Measurements from ENCODE around the gene SCNN1G. TPM values are rescaled to one million over a fixed set of nuclear protein-coding genes. Genes with fewer than 3 reads are reported as not detected.

Gene SCNN1G
- total RNA-seq, 1 experiment from 2014 or later: not detected

DNA sequence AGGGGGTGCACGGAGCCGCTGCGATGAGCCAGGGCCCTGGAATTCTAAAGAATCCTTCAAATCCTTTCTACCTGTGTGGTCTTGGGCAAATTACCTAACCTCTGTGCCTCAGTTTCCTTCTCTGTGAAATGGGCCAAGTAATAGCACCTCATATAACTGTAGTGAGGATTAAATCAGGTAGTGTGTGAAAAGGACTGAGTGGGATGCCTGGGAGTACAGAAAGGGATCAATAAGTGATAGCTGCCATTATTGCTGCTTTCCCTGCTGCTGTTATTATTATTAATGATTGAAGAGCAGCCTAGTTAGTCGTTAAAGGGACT lies 958 bp downstream of the SCNN1G start:
- no peak for DNase-seq (ENCODE audit: low read depth, low spot score)
- in situ Hi-C loops (cut with HindIII; ENCODE audit: low pct_unique_long_range_greater_than_20kb, low sequenced_read_pairs): no loop called here

GRCh38 chr16:23185656-23186055 lies 3.1 kb downstream of the SCNN1G start:
- in situ Hi-C loops (cut with HindIII; ENCODE audit: low pct_unique_long_range_greater_than_20kb, low sequenced_read_pairs): no loop called here
- no peak for DNase-seq (ENCODE audit: low read depth, low spot score)

DNA sequence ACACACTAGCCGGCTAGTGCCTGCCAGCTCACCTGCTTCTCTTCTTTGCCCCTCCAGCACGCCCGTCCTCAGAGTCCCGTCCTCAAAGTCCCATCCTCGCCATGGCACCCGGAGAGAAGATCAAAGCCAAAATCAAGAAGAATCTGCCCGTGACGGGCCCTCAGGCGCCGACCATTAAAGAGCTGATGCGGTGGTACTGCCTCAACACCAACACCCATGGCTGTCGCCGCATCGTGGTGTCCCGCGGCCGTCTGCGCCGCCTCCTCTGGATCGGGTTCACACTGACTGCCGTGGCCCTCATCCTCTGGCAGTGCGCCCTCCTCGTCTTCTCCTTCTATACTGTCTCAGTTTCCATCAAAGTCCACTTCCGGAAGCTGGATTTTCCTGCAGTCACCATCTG lies 3.6 kb downstream of the SCNN1G start:
- in situ Hi-C loops (cut with HindIII; ENCODE audit: low pct_unique_long_range_greater_than_20kb, low sequenced_read_pairs): no loop called here
- DNase-seq (ENCODE audit: low read depth, low spot score): no peak

DNA sequence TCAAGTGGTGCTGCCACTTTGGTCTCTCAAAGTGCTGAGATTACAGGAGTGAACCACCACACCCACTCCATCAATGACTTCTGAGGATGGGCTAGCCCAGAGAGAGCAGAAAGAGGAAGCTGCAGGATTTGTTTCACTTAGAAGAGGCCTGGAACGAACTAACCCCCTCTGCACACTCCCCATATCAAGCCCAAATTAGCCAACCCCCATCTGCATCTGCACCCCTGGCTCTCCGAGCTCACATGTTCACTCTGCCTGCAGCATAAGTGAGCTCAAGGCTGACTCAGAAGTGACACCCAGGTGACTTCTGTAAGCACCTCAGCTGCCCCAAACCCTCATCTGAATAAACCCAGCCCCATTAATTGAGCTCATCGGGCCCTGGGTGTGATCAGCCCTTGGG lies 4.8 kb downstream of the SCNN1G start:
- no peak for DNase-seq (ENCODE audit: low read depth, low spot score)
- in situ Hi-C loops (cut with HindIII; ENCODE audit: low pct_unique_long_range_greater_than_20kb, low sequenced_read_pairs): no loop called here

DNA sequence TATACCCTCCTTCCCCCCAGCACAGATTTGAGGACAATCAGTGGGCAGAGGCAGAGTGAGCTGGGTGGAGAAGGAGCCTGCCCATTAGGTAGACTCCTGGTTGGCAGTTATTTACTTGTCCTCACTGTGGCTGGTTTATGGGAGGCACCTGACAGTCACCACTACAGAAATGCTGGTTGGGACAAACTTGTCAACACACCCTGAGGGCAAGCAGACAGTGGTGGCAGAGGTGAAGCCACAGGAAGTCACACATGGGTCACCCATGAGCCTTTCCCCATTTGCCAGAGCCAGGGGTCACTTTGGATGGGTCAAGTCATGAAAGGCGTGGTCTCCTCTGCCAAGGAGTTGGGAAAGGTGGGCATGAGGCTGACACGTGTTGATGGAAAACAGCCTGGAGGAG lies 6.4 kb downstream of the SCNN1G start:
- no peak for DNase-seq (ENCODE audit: low read depth, low spot score)
- in situ Hi-C loops (cut with HindIII; ENCODE audit: low pct_unique_long_range_greater_than_20kb, low sequenced_read_pairs): no loop called here

- in situ Hi-C loops (cut with HindIII; ENCODE audit: low pct_unique_long_range_greater_than_20kb, low sequenced_read_pairs): no loop called here
- no peak for DNase-seq (ENCODE audit: low read depth, low spot score)
These were observed 12.1 kb downstream of the SCNN1G start for GRCh38 chr16:23194497-23195221.

- DNase-seq (ENCODE audit: low read depth, low spot score): no peak
- in situ Hi-C loops (cut with HindIII; ENCODE audit: low pct_unique_long_range_greater_than_20kb, low sequenced_read_pairs): no loop called here
These were observed 12.9 kb downstream of the SCNN1G start for GRCh38 chr16:23195366-23195978.

- no peak for DNase-seq (ENCODE audit: low read depth, low spot score)
- in situ Hi-C loops (cut with HindIII; ENCODE audit: low pct_unique_long_range_greater_than_20kb, low sequenced_read_pairs): no loop called here
These were observed 14.0 kb downstream of the SCNN1G start for GRCh38 chr16:23196539-23196938.

GRCh38 chr16:23202166-23202565 lies 19.6 kb downstream of the SCNN1G start:
- no peak for DNase-seq (ENCODE audit: low read depth, low spot score)
- in situ Hi-C loops (cut with HindIII; ENCODE audit: low pct_unique_long_range_greater_than_20kb, low sequenced_read_pairs): no loop called here

GRCh38 chr16:23206986-23207385 lies 24.4 kb downstream of the SCNN1G start:
- no peak for DNase-seq (ENCODE audit: low read depth, low spot score)
- in situ Hi-C loops (cut with HindIII; ENCODE audit: low pct_unique_long_range_greater_than_20kb, low sequenced_read_pairs): no loop called here

GRCh38 chr16:23207485-23207884 lies 24.9 kb downstream of the SCNN1G start:
- no peak for DNase-seq (ENCODE audit: low read depth, low spot score)

GRCh38 chr16:23209606-23210005 lies 27.1 kb downstream of the SCNN1G start:
- in situ Hi-C loops (cut with HindIII; ENCODE audit: low pct_unique_long_range_greater_than_20kb, low sequenced_read_pairs): no loop called here

More at GRCh38 chr16:23207485-23207884, 24.9 kb downstream of the SCNN1G start:
- in situ Hi-C loops (cut with HindIII; ENCODE audit: low pct_unique_long_range_greater_than_20kb, low sequenced_read_pairs): no loop called here

DNA sequence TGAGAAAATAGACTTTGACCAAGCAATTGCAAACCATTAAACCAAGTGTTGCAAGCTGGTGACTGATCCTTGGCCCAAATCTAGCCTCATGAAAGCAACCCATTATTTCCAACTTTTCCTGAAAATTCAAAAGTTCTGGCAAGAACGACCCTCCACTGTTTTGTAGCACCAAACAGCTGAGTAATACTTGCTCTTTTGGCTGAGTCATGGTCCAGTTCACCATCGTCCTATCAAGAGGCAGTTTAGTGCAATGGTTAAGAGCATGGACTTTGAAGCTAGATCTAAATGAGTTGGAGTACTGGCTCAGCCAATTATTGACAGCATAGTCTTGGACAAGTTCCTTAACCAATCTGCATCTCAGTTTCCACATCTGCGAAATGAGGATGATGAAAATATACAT lies 31.3 kb downstream of the SCNN1G start:
- in situ Hi-C loops (cut with HindIII; ENCODE audit: low pct_unique_long_range_greater_than_20kb, low sequenced_read_pairs): no loop called here
- DNase-seq (ENCODE audit: low read depth, low spot score): no peak

More at GRCh38 chr16:23209606-23210005, 27.1 kb downstream of the SCNN1G start:
- DNase-seq (ENCODE audit: low read depth, low spot score): no peak

DNA sequence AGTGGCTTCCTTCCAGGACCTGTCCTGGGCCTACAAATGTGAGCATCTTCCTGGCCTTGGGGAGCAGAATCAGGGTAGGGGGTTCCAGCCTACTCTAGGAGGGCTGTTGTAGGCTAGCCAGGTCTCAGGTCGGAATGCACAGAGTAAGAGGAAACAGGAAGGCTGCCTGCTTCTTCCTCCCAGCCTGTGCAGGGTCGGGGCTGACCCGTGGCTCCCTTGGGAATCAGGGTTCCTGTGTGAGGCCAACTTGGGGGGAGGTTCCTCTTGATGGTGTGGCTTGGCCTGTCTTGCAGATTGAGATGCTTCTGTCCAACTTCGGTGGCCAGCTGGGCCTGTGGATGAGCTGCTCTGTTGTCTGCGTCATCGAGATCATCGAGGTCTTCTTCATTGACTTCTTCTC lies 32.3 kb downstream of the SCNN1G start:
- no peak for DNase-seq (ENCODE audit: low read depth, low spot score)
- in situ Hi-C loops (cut with HindIII; ENCODE audit: low pct_unique_long_range_greater_than_20kb, low sequenced_read_pairs): no loop called here

DNA sequence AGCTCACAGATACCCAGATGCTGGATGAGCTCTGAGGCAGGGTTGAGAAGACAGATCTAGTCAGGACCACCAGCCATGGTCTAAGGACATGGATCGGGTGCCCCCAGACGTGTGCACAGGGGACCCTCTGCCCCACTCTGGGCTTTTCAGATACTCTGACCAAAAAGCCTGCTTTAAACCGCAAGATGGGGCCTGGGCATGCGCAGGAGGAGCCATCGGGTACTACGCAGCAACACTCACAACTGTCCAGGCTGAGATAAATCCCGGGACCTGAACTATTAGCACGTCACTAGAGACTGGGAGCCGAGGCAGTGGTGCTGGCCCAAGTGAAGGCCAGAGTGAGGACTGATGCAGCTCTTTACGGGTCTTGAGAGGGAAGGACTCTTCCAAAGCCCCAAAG lies 32.9 kb downstream of the SCNN1G start:
- in situ Hi-C loops (cut with HindIII; ENCODE audit: low pct_unique_long_range_greater_than_20kb, low sequenced_read_pairs): no loop called here
- DNase-seq (ENCODE audit: low read depth, low spot score): no peak

GRCh38 chr16:23216658-23217246 lies 34.2 kb downstream of the SCNN1G start:
- in situ Hi-C loops (cut with HindIII; ENCODE audit: low pct_unique_long_range_greater_than_20kb, low sequenced_read_pairs): no loop called here
- DNase-seq (ENCODE audit: low read depth, low spot score): no peak

- in situ Hi-C loops (cut with HindIII; ENCODE audit: low pct_unique_long_range_greater_than_20kb, low sequenced_read_pairs): no loop called here
These were observed 35.1 kb downstream of the SCNN1G start for GRCh38 chr16:23217646-23218045.

DNA sequence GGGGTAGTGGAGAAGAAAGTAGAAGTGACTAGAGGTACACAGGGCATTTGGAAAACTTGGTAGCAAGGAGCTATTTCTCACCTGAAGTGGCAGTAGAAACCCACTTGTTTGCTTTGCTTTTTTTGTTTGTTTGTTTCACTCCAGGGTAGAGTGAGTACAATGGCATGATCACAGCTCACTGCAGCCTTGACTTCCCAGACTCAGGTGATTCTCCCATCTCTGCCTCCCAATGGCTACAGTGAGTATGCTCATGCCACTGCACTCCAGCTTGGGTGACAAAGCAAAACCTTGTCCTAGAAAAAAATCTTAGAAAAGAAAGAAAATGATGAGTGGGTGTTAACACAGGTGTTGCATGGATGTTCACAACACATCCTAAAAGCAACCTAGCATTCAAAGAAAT lies 40.4 kb downstream of the SCNN1G start:
- in situ Hi-C loops (cut with HindIII; ENCODE audit: low pct_unique_long_range_greater_than_20kb, low sequenced_read_pairs): no loop called here
- DNase-seq (ENCODE audit: low read depth, low spot score): no peak

More at GRCh38 chr16:23217646-23218045, 35.1 kb downstream of the SCNN1G start:
- DNase-seq (ENCODE audit: low read depth, low spot score): no peak

DNA sequence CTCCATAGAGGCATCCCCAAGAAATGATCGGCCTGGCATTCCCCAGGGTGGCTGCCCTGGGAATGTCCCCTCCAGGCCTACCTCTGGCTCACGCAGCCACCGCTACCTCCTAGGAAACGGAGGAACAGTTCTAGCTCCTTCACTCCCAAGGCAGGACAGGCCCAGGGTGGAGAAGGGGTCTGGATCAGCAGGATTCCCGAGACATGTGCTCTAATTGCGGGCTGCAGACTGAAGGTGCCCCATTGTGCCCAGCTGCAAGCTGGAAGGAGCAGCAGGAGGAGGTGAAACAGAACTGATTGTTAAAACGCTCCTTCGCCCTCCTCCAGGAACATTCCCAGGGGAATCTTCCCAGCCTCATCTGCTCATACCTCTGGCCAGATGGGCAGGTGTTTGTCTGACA lies 40.8 kb downstream of the SCNN1G start:
- in situ Hi-C loops (cut with HindIII; ENCODE audit: low pct_unique_long_range_greater_than_20kb, low sequenced_read_pairs): no loop called here
- DNase-seq (ENCODE audit: low read depth, low spot score): peak; percentile 12

All from SK-MEL-5 (cell line).